GM23248 (cell line): ENCODE data around the gene LRFN2. TPM values are rescaled to one million over a fixed set of nuclear protein-coding genes. Genes with fewer than 3 reads are reported as not detected.

Source experiments
- DNase-seq: peaks from one replicate; pipeline ENCODE4 v3.0.0-alpha.2; 2015
- H2AFZ ChIP-seq: fragments of 200-600 bp; sonication (generic); 2 replicates; pipeline ENCODE4 v1.6.1; 2016; ENCODE audit warnings: antibody characterized with exemption
- H3F3A ChIP-seq: fragments of 200-600 bp; sonication (generic); 2 replicates; pipeline ENCODE4 v1.6.1; 2016; ENCODE audit warnings: mild to moderate bottlenecking, antibody characterized with exemption, mixed run types; ENCODE audit not compliant: insufficient read depth
- H3K27ac ChIP-seq: fragments of 200-600 bp; sonication (generic); 2 replicates; pipeline ENCODE4 v1.5.1; 2016; ENCODE audit warnings: mild to moderate bottlenecking
- H3K27me3 ChIP-seq: fragments of 200-600 bp; sonication (generic); replicated peaks from 2 replicates; pipeline ENCODE4 v1.6.1; 2016; ENCODE audit warnings: mild to moderate bottlenecking; ENCODE audit not compliant: insufficient read depth
- H3K36me3 ChIP-seq: fragments of 200-600 bp; sonication (generic); 2 replicates; pipeline ENCODE4 v1.6.1; 2016; ENCODE audit warnings: low read depth, mild to moderate bottlenecking
- H3K4me1 ChIP-seq: fragments of 200-600 bp; sonication (generic); 2 replicates; pipeline ENCODE4 v1.6.1; 2016; ENCODE audit warnings: mild to moderate bottlenecking; ENCODE audit not compliant: insufficient read depth
- H3K4me2 ChIP-seq: fragments of 200-600 bp; sonication (generic); one replicate; pipeline ENCODE4 v1.6.1; 2016; ENCODE audit warnings: mild to moderate bottlenecking; ENCODE audit not compliant: unreplicated experiment
- H3K4me3 ChIP-seq: fragments of 200-600 bp; sonication (generic); 2 replicates; pipeline ENCODE4 v1.5.1; 2016; ENCODE audit warnings: mild to moderate bottlenecking
- H3K79me2 ChIP-seq: fragments of 200-600 bp; sonication (generic); 2 replicates; pipeline ENCODE4 v1.6.1; 2016; ENCODE audit warnings: mild to moderate bottlenecking; ENCODE audit not compliant: insufficient read depth
- H3K9ac ChIP-seq: fragments of 200-600 bp; sonication (generic); 2 replicates; pipeline ENCODE4 v1.6.1; 2016; ENCODE audit warnings: mild to moderate bottlenecking
- H3K9me2 ChIP-seq: fragments of 200-600 bp; sonication (generic); 2 replicates; pipeline ENCODE4 v1.6.1; 2016; ENCODE audit warnings: mixed run types, mild to moderate bottlenecking, moderate library complexity; ENCODE audit not compliant: insufficient read depth
- H3K9me3 ChIP-seq: fragments of 200-600 bp; sonication (generic); one replicate; pipeline ENCODE4 v1.6.1; 2017; ENCODE audit warnings: low read depth
- H4K20me1 ChIP-seq: fragments of 200-600 bp; sonication (generic); 2 replicates; pipeline ENCODE4 v1.6.0; 2016; ENCODE audit not compliant: insufficient read depth
- EZH2 ChIP-seq: fragments of 200-600 bp; sonication (generic); IDR thresholded peaks from 2 replicates; pipeline ENCODE4 v1.6.1; 2018; ENCODE audit warnings: antibody characterized with exemption, mild to moderate bottlenecking; ENCODE audit not compliant: insufficient read depth, poor library complexity, severe bottlenecking
- EZH2phosphoT487 ChIP-seq: fragments of 200-600 bp; sonication (generic); IDR thresholded peaks from 2 replicates; pipeline ENCODE4 v1.6.1; 2018; ENCODE audit warnings: antibody characterized with exemption, moderate library complexity, mild to moderate bottlenecking, low read depth; ENCODE audit not compliant: insufficient read depth
- WGBS, 2 experiments: methylation state at CpG; one replicate each; pipeline ENCODE4 v1.1.6; 2015 to 2017; ENCODE audit warnings: low lambda C conversion rate in 2 of 2, low coverage in 1 of 2; ENCODE audit errors: missing lambda C conversion rate in 2 of 2; 5-methylcytosine and 5-hydroxymethylcytosine counted together
- in situ Hi-C: fragments of 300-500 bp; cut with MboI; formaldehyde crosslinking; loops from 2 replicates; pipeline ENCODE4 v1.15.0; 2020
- polyA plus RNA-seq: library from polyadenylated mRNA; unstranded; fragments of >200 nt; fragmentation: Nextera tagmentation; extraction: Ambion mirVana; gene quantifications from 2 replicates; pipeline ENCODE4 v1.2.1, GENCODE V29; 2016
- total RNA-seq: library from RNA; depleted of rRNA; stranded (reverse); fragments of >200 nt; shearing (Covaris generic); gene quantifications from 2 replicates; pipeline ENCODE4 v1.2.3, GENCODE V29; 2014

The LRFN2 gene
- total and polyA plus RNA-seq, 2 experiments from 2014 or later, result not detected

GRCh38 chr6:40521496-40521895 lies 65.7 kb downstream of the LRFN2 start:
- 55 to 69% methylated on average over 6 of the region's 6 CpGs for WGBS, 2 experiments
- no peaks in the 10 kb centered on the region for H3K36me3 ChIP-seq
- in situ Hi-C loops, result no loop called here

DNA sequence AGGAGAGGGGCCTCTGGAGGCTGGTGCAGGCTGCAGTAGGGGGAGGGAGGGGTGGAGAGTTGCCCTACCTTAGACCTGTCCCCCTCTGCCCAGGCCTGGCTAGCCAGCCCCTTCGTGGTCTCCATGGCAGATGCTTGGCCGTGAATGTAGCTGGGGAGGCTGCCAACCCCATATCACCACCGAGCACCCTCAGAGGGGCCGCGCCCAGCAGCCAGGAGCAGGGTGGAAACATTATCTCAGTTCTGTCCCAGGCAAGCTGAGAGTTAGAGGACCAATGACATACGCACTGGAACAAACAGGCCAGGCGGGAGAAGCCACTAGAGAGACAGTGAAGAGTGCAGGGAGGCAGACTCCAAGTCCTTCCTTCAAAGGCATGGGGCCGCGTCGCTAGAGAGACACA lies 66.5 kb downstream of the LRFN2 start:
- 58 to 59% methylated on average over 9 to 10 of the region's 10 CpGs for WGBS, 2 experiments
- Histone ChIP-seq H3K36me3 (no peaks in the 10 kb centered on the region), H4K20me1 (no peaks in the 10 kb centered on the region), H3K27ac (no peak overlapping the region), H3F3A (no peaks in the 10 kb centered on the region), H3K4me2 (no peak overlapping the region), H2AFZ (no peak overlapping the region), H3K79me2 (no peaks in the 10 kb centered on the region), H3K4me3 (no peak overlapping the region), H3K9ac (no peak overlapping the region), H3K27me3 (no peaks in the 10 kb centered on the region; the same call in 1 of the 2 replicates), H3K9me3 (no peaks in the 10 kb centered on the region), H3K4me1 (no peaks in the 10 kb centered on the region), H3K9me2 (no peaks in the 10 kb centered on the region)
- TF ChIP-seq EZH2phosphoT487 (no peak), EZH2 (no peak)
- no peak for DNase-seq
- in situ Hi-C loops, result no loop called here

More at GRCh38 chr6:40521496-40521895, 65.7 kb downstream of the LRFN2 start:
- H3K4me3 ChIP-seq, result no peak overlapping the region
- H3K4me1 ChIP-seq, result no peaks in the 10 kb centered on the region
- DNase-seq, result no peak
- H3K9me2 ChIP-seq, result no peaks in the 10 kb centered on the region
- H3K9me3 ChIP-seq, result no peaks in the 10 kb centered on the region
- no peak for TF ChIP-seq EZH2phosphoT487
- no peak for TF ChIP-seq EZH2
- no peaks in the 10 kb centered on the region for H4K20me1 ChIP-seq
- H3K79me2 ChIP-seq, result no peaks in the 10 kb centered on the region
- H3F3A ChIP-seq, result no peaks in the 10 kb centered on the region
- no peaks in the 10 kb centered on the region; the same call in 1 of the 2 replicates for H3K27me3 ChIP-seq
- H3K27ac ChIP-seq, result no peak overlapping the region
- no peak overlapping the region for H3K4me2 ChIP-seq
- no peak overlapping the region for H3K9ac ChIP-seq
- no peak overlapping the region for H2AFZ ChIP-seq

- Histone ChIP-seq H3K27me3 (no peaks in the 10 kb centered on the region; the same call in 1 of the 2 replicates), H3F3A (no peaks in the 10 kb centered on the region), H3K4me1 (no peaks in the 10 kb centered on the region), H2AFZ (no peak overlapping the region), H4K20me1 (no peaks in the 10 kb centered on the region), H3K27ac (no peak overlapping the region), H3K4me3 (no peak overlapping the region), H3K9me3 (no peaks in the 10 kb centered on the region), H3K36me3 (no peaks in the 10 kb centered on the region), H3K9ac (no peak overlapping the region), H3K79me2 (no peaks in the 10 kb centered on the region), H3K9me2 (no peaks in the 10 kb centered on the region), H3K4me2 (no peak overlapping the region)
- in situ Hi-C loops, result no loop called here
- no peak for DNase-seq
- WGBS, 2 experiments, result 52 to 53% methylated on average over 5 of the region's 5 CpGs
- no peak for TF ChIP-seq EZH2
- TF ChIP-seq EZH2phosphoT487, result no peak
These were observed 67.1 kb downstream of the LRFN2 start for GRCh38 chr6:40520084-40520483.

DNA sequence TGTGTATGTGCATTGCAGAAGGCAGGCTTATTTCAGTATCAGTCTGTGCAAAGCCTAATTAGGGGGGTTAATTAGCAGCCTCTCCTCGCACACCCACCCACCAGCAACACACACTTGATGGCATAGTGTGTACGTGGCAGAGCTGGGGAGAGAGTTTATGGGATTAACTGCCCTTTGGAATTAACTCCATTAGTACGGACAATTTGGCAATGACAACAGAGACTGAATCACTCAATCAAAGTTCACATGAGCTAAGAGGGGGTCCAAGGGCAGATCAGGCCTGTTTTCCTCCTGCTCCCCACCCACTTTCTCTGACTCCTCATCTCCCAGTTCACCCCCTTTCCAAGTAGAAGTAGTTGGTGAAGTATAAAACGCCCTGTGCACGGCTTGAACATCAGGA lies 69.5 kb downstream of the LRFN2 start:
- no peak overlapping the region for H2AFZ ChIP-seq
- H3K4me2 ChIP-seq, result no peak overlapping the region
- no peaks in the 10 kb centered on the region for H3K9me3 ChIP-seq
- H3K4me1 ChIP-seq, result no peaks in the 10 kb centered on the region
- WGBS, 2 experiments, result 24 to 31% methylated on average over 5 of the region's 5 CpGs
- H3K4me3 ChIP-seq, result no peak overlapping the region
- H3K27me3 ChIP-seq, result no peaks in the 10 kb centered on the region; the same call in 1 of the 2 replicates
- H3K27ac ChIP-seq, result no peak overlapping the region
- no peak overlapping the region for H3K9ac ChIP-seq
- H3K79me2 ChIP-seq, result no peaks in the 10 kb centered on the region
- no peaks in the 10 kb centered on the region for H3F3A ChIP-seq
- H3K36me3 ChIP-seq, result no peaks in the 10 kb centered on the region
- no peak for DNase-seq
- no peaks in the 10 kb centered on the region for H4K20me1 ChIP-seq
- in situ Hi-C loops, result no loop called here
- no peaks in the 10 kb centered on the region for H3K9me2 ChIP-seq
- TF ChIP-seq EZH2phosphoT487, result no peak
- TF ChIP-seq EZH2, result no peak

DNA sequence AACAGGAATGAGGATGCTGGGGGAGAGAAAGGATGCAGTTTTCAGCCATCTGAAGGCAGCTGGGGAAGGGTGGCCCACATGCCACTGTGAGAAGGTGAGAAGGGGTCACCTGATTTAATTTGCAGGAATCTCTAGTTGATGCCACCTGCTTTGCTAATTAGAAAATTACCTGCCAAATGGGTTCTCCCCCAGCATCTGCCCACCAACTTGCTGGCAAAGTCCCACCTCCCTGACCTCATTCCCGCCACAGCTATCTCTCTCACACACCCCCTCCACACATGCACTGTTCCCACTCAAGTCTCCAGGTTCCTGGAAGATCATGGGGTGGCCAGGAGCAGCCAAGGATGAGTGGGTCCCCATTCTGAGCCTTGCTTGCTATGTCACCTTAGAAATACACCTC lies 70.7 kb downstream of the LRFN2 start:
- Histone ChIP-seq H3K9ac (no peak overlapping the region), H3F3A (no peaks in the 10 kb centered on the region), H3K4me2 (no peak overlapping the region), H3K4me1 (no peaks in the 10 kb centered on the region), H3K4me3 (no peak overlapping the region), H3K27ac (no peak overlapping the region), H4K20me1 (no peaks in the 10 kb centered on the region), H3K36me3 (no peaks in the 10 kb centered on the region), H3K9me3 (no peaks in the 10 kb centered on the region), H2AFZ (no peak overlapping the region), H3K27me3 (no peaks in the 10 kb centered on the region; the same call in 1 of the 2 replicates), H3K9me2 (no peaks in the 10 kb centered on the region), H3K79me2 (no peaks in the 10 kb centered on the region)
- no peak for DNase-seq
- in situ Hi-C loops, result no loop called here
- TF ChIP-seq EZH2, result no peak
- no peak for TF ChIP-seq EZH2phosphoT487
- WGBS, 2 experiments, result 30 to 54% methylated on average over 1 of the region's 1 CpG
